GM18508 (cell line): ENCODE data around the gene SCLT1.

ENCODE experiments used
- ATAC-seq: cut with Tn5 transposase; IDR thresholded peaks from one replicate; pipeline ENCODE4 v1.9.1; 2021; ENCODE audit warnings: moderate number of reproducible peaks; ENCODE audit not compliant: insufficient read depth, unreplicated experiment

SCLT1 gene

GRCh38 chr4:128974136-128974581 lies 119.2 kb downstream of the SCLT1 start:
- no peak for ATAC-seq

DNA sequence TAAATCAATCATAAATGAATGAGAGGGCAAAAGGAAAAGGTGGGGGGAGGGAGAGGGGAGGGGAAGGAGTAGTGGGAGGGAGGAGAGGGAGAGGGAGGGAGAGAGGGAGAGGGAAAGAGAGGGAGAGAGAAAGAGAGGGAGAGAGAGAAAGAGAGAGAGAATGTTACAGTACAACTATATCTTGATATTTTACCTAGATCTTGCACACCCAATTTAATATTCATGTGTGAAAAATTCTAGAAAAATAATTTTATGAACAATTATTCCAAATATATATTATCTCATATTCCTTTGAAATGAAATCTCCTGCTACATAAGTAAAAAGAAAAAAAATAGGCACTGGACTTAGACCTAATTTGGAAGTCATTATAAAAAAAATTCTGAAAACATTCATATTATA lies 120.0 kb downstream of the SCLT1 start:
- no peak for ATAC-seq

- ATAC-seq = no peak
Measured at GRCh38 chr4:128961405-128961804, 131.9 kb downstream of the SCLT1 start.

- ATAC-seq = no peak
Measured at GRCh38 chr4:128958194-128958593, 135.1 kb downstream of the SCLT1 start.

DNA sequence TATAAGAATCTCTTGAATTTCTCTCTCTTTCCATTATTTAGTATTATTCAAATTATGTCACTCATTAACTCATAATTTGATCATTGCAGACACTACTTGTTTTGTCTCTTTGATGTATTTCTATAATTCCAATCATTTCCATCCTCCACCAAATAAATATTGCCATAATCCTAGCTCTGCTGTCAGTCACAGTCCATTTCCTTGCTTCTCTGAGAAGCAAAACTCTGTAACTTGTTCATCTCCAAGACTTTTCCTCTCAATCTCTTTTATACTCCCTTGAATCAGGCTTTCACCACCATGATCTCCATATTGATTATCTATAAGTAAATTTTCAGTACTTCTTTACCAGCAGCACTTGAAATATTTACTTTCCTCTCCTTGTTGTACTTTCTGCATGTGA lies 135.9 kb downstream of the SCLT1 start:
- no peak for ATAC-seq

GRCh38 chr4:128955751-128956150 lies 137.6 kb downstream of the SCLT1 start:
- ATAC-seq = no peak

DNA sequence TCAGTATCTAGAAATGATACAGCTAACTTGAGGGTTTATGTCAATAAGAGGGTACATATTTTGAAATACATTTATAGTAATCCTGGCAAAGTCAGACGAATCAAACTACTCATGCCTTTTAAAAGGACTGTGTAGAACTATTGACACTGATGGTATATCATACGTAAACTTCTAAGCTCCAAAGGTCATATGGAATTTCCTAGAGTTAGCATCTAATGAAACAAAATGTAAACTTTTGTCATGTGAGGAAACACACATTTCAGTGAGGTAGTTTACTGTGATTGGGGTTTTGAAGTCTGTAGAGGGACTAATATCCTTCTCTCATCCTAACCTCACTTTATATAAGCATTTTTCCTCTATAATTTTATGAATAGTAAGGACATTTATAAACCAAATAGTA lies 138.4 kb downstream of the SCLT1 start:
- no peak for ATAC-seq

DNA sequence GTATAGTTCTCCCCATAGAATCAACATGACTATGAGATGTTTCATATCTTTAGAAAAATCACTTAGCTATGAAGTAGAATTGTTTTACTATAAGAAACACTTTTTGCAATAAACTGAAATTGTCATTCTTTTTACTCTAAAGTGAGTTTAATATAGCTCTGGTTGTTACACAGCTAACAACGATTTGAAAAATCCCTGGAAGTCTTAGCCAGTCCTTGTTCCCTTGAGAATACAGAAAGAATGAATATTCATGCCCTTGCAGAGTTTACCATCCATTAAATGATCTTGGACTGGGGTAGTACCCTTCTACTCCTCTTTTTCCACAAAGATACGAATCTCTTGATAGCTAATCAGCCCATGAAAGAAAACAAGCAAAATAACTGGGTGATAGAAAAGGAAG lies 142.0 kb downstream of the SCLT1 start:
- ATAC-seq = no peak

GRCh38 chr4:128950796-128951195 lies 142.5 kb downstream of the SCLT1 start:
- no peak for ATAC-seq

DNA sequence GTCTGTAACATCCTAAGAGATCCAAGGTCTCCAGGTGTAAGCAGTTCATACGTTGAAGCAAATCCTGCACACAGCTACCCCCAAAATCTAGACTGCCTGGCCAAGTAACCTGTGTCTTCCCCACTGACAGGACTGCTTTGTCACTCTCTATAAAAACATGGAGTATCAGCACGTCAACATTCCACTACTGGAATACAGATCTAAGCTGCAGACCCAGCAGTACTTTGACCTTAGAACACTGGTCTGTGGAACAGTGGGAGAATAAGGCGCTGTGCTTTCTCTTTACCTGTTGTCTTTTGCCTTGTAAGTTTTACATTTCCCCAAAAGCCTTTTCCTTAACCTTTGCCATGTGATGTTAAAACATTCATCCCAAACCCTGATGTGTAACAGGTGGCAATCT lies 146.4 kb downstream of the SCLT1 start:
- ATAC-seq = no peak

GRCh38 chr4:128942607-128943006 lies 150.7 kb downstream of the SCLT1 start:
- no peak for ATAC-seq

GRCh38 chr4:128940971-128941370 lies 152.4 kb downstream of the SCLT1 start:
- ATAC-seq = no peak

- ATAC-seq = no peak
Measured at GRCh38 chr4:128930051-128930450, 163.3 kb downstream of the SCLT1 start.

DNA sequence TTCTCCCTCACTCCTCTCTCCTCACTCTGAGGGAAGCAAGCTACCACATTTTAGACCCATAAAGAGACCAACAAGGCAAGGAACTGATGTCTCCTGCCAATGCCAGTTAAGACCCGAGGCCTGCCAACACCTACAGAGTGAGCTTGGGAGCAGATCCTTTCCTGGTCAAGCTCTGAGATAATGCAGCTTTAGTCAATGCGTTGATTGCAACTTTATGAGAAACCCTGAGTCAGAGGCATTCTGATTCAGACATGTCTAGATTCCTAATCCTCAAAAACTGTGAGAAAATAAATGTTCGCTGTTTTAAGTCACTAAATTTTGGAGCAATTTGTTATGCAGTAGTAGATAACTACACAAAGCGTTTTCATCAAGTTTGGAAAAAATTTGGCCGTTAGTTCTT lies 168.4 kb downstream of the SCLT1 start:
- ATAC-seq = no peak

DNA sequence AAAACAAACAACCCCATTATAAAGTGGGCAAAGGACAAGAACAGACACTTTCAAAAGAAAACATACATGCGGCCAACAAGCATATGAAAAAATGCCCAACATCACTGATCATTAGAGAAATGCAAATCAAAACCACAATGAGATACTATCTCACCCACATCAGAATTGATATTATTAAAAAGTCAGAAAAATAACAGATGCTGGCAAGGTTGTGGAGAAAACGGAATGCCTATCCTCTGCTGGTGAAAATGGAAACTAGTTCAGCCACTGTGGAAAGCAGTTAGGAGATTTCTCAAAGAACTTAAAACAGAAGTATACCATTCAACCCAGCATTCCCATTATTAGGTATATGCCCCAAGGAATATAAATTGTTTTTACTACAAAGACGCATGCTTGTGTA lies 171.4 kb downstream of the SCLT1 start:
- ATAC-seq = no peak

- ATAC-seq = peak; percentile 69
Measured at GRCh38 chr4:128917781-128918180, 175.6 kb downstream of the SCLT1 start.

DNA sequence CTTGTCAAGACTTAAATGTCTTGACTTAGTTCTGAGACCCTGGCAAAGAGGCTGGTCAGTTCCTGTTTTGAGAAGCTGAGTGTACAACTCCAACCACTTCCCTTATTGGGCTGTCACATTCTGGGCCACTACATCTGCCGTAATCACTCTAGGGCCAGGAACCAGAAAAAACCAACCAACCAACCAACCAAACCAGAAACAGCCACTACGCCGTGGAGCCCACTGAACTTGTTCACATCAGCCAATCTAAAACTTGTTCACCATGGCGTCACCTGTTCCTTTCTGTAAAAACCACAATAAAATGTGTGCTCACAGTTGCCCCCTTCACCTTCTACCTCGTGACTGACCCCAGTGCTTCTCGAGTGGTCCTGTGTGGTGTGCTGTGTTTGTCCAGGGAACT lies 176.5 kb downstream of the SCLT1 start:
- ATAC-seq = peak; percentile 78

DNA sequence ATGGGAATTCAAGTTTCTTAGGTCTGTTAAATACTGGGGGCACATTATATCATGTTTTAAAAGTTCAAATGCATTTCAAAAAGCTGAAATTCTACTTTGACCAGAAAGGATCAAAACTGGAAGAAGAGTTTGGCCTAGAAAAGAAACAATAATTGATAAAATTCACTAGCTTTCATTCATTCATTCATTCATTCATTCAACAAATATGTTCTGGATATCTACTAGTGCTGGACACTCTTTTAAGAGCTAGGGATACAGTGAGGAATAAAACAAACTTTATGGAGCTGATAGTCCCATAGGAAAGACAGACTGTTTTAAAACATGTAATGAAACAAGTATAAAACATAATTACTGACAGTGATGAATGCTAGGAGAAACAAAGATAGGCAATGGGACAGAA lies 177.8 kb downstream of the SCLT1 start:
- ATAC-seq = no peak

DNA sequence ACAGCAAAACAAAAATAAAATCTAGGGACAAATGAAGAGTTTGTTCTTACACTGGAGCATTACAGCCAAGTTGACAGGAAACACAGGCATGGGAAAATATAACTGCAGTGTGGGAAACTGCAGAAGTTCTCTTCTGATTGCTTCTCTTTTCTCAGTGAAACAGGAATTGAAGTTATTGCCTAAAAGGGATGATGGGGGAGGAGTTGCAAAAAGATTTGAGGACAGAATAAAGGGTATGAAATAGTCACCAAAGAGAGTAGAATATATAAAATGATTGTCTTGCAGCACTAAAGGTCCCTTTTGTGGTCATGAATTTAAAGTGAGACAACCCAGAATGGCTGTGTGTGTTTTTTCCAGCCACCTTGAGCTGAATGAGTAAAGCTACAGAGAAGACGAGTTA lies 180.1 kb downstream of the SCLT1 start:
- ATAC-seq = no peak

- ATAC-seq = no peak
Measured at GRCh38 chr4:128908735-128909134, 184.6 kb downstream of the SCLT1 start.

GRCh38 chr4:128907981-128908380 lies 185.4 kb downstream of the SCLT1 start:
- ATAC-seq = no peak

DNA sequence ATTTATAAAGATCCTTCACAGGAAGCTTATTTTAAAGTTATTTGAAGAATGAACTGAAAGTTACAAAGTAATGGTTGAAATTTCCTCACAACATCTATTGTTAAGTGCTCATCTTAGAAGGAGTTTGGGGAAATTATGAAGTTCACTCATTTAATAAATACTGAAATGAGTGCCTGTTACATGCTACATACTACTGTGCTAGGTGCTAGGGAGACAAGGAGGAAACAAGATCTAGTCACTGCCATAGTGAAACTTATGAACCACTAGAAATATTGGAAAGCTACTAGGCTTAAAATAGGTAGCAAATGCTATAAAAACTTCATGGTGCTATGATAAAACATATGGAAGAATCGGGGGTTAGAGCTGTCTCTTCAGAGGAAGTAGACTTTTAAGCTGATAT lies 186.8 kb downstream of the SCLT1 start:
- no peak for ATAC-seq

- no peak for ATAC-seq
Measured at GRCh38 chr4:128904821-128905220, 188.5 kb downstream of the SCLT1 start.
